IMR-90 (cell line): ENCODE results near the gene ALOX12B. TPM values are rescaled to one million over a fixed set of nuclear protein-coding genes. Genes with fewer than 3 reads are reported as not detected.

Experiments
- ATAC-seq: fragments of 200-7000 bp; cut with Tn5 transposase; 2 replicates; pipeline ENCODE4 v1.9.1; 2020; ENCODE audit warnings: low read depth, mild to moderate bottlenecking, moderate library complexity
- BruUV-seq: library from RNA; stranded (reverse); fragments of 400-500 nt; replicated peaks from 2 replicates; lab custom pipeline; 2021; lab: Mats Ljungman, UMichigan
- CTCF ChIA-PET: fragments of 300-600 bp; formaldehyde crosslinking; extraction: SDS; loops from one replicate; lab custom pipeline; 2021; ENCODE audit warnings: antibody characterized with exemption; lab: Yijun Ruan, JAX
- POLR2A ChIA-PET: fragments of 300-600 bp; sonication (Branson Sonifier 250); formaldehyde crosslinking; loops from one replicate; lab custom pipeline; 2022; ENCODE audit warnings: antibody characterized with exemption; ENCODE audit not compliant: unreplicated experiment; lab: Charles Lee
- DNase-seq: peaks from one replicate; pipeline ENCODE4 v3.0.0; 2013
- H2AFZ ChIP-seq: replicated peaks from 2 replicates; pipeline ENCODE3; 2013; ENCODE audit warnings: low read length, mild to moderate bottlenecking; ENCODE audit not compliant: poor library complexity
- H2AK5ac ChIP-seq: 2 replicates; pipeline ENCODE4 v1.6.1; 2013; ENCODE audit warnings: low read depth, low read length, inconsistent platforms
- H2AK9ac ChIP-seq: replicated peaks from 2 replicates; pipeline ENCODE3; 2013; ENCODE audit warnings: mild to moderate bottlenecking, low read depth, low read length, moderate library complexity; ENCODE audit not compliant: poor library complexity
- H2BK120ac ChIP-seq: 2 replicates; pipeline ENCODE4 v1.6.1; 2013; ENCODE audit warnings: low read depth, low read length, inconsistent platforms
- H2BK15ac ChIP-seq: 3 replicates; pipeline ENCODE4 v1.6.1; 2013; ENCODE audit warnings: low read depth, low read length, inconsistent platforms
- H2BK20ac ChIP-seq: 2 replicates; pipeline ENCODE4 v1.6.1; 2013; ENCODE audit warnings: low read depth, mild to moderate bottlenecking, inconsistent platforms, low read length, moderate library complexity
- H2BK5ac ChIP-seq: 2 replicates; pipeline ENCODE4 v1.6.1; 2013; ENCODE audit warnings: mild to moderate bottlenecking, low read depth, low read length, inconsistent platforms; ENCODE audit not compliant: poor library complexity, severe bottlenecking
- H3K14ac ChIP-seq: replicated peaks from 2 replicates; pipeline ENCODE4 v1.6.1; 2013; ENCODE audit warnings: low read depth, low read length, inconsistent platforms
- H3K18ac ChIP-seq: 2 replicates; pipeline ENCODE4 v1.6.1; 2013; ENCODE audit warnings: low read depth, low read length, control low read depth
- H3K23ac ChIP-seq: 2 replicates; pipeline ENCODE4 v1.6.1; 2013; ENCODE audit warnings: low read depth, low read length, inconsistent platforms
- H3K27ac ChIP-seq: 2 replicates; pipeline ENCODE4 v1.5.1; 2013; ENCODE audit warnings: mild to moderate bottlenecking, control low read depth, low read length; ENCODE audit not compliant: insufficient read depth
- H3K27me3 ChIP-seq: 2 replicates; pipeline ENCODE4 v1.6.1; 2013; ENCODE audit warnings: low read length; ENCODE audit not compliant: control insufficient read depth, insufficient read depth
- H3K36me3 ChIP-seq: 2 replicates; pipeline ENCODE4 v1.6.1; 2013; ENCODE audit warnings: low read length, mixed read lengths; ENCODE audit not compliant: control insufficient read depth, insufficient read depth
- H3K4ac ChIP-seq: 2 replicates; pipeline ENCODE4 v1.6.1; 2013; ENCODE audit warnings: low read depth, low read length, inconsistent platforms
- H3K4me1 ChIP-seq: 2 replicates; pipeline ENCODE4 v1.6.1; 2013; ENCODE audit warnings: low read length, mixed read lengths; ENCODE audit not compliant: control insufficient read depth, insufficient read depth
- H3K4me2 ChIP-seq: 2 replicates; pipeline ENCODE4 v1.6.1; 2013; ENCODE audit warnings: low read depth, mild to moderate bottlenecking, control low read depth, low read length, moderate library complexity
- H3K4me3 ChIP-seq: 2 replicates; pipeline ENCODE4 v1.5.1; 2013; ENCODE audit warnings: low read depth, mild to moderate bottlenecking, control low read depth, low read length, moderate library complexity; ENCODE audit not compliant: insufficient read depth
- H3K56ac ChIP-seq: 2 replicates; pipeline ENCODE4 v1.6.1; 2013; ENCODE audit warnings: low read length, inconsistent platforms; ENCODE audit not compliant: insufficient read depth; ENCODE audit errors: extremely low read depth
- H3K79me1 ChIP-seq, 2 experiments: 2 replicates each; pipeline ENCODE4 v1.6.1; 2013; ENCODE audit warnings: low read length in 2 of 2, inconsistent platforms in 1 of 2, low read depth in 1 of 2
- H3K9ac ChIP-seq: 2 replicates; pipeline ENCODE4 v1.6.1; 2013; ENCODE audit warnings: low read depth, low read length, control low read depth
- H3K9me1 ChIP-seq: 2 replicates; pipeline ENCODE4 v1.6.1; 2013; ENCODE audit warnings: low read length, inconsistent platforms; ENCODE audit not compliant: insufficient read depth
- H3K9me3 ChIP-seq: 2 replicates; pipeline ENCODE4 v1.6.1; 2013; ENCODE audit warnings: low read length; ENCODE audit not compliant: control insufficient read depth, insufficient read depth
- H4K20me1 ChIP-seq: 2 replicates; pipeline ENCODE4 v1.6.1; 2013; ENCODE audit warnings: low read length, inconsistent platforms; ENCODE audit not compliant: insufficient read depth
- H4K5ac ChIP-seq: 2 replicates; pipeline ENCODE4 v1.6.1; 2013; ENCODE audit warnings: mild to moderate bottlenecking, low read depth, low read length, control low read depth
- H4K8ac ChIP-seq, 2 experiments: 2 replicates each; pipeline ENCODE4 v1.6.1; 2013; ENCODE audit warnings: low read depth in 2 of 2, low read length in 2 of 2, control low read depth in 1 of 2, inconsistent platforms in 1 of 2
- H4K91ac ChIP-seq: 2 replicates; pipeline ENCODE4 v1.6.1; 2013; ENCODE audit warnings: low read depth, low read length, inconsistent platforms; ENCODE audit not compliant: insufficient read depth
- BHLHE40 ChIP-seq: fragments of 150-350 bp; IDR thresholded peaks from 2 replicates; pipeline ENCODE4 v1.6.1; 2016; ENCODE audit warnings: mild to moderate bottlenecking, low read depth, low read length
- FOS ChIP-seq: fragments of 150-350 bp; IDR thresholded peaks from 2 replicates; pipeline ENCODE4 v1.6.1; 2016; ENCODE audit warnings: low read depth, low read length
- MAFK ChIP-seq: IDR thresholded peaks from 2 replicates; pipeline ENCODE4 v1.6.1; 2012; ENCODE audit warnings: low read depth, low read length, improper control_type of control experiment
- NFE2L2 ChIP-seq: fragments of 150-350 bp; IDR thresholded peaks from 2 replicates; pipeline ENCODE4 v1.6.1; 2016; ENCODE audit warnings: low read depth, mild to moderate bottlenecking, low read length
- WGBS, 2 experiments: methylation state at CpG; one replicate each; pipeline versions ENCODE4 v1.1.5 to v1.1.7; 2013; ENCODE audit warnings: missing lambda C conversion rate in 2 of 2; ENCODE audit not compliant: insufficient read length in 1 of 2; ENCODE audit errors: extremely low coverage in 2 of 2; 5-methylcytosine and 5-hydroxymethylcytosine counted together
- dilution Hi-C: fragments of 300-500 bp; cut with HindIII; formaldehyde crosslinking; loops from one replicate; pipeline ENCODE4 v1.14.3; 2018; ENCODE audit warnings: low sequenced_read_pairs; ENCODE audit not compliant: unreplicated experiment
- in situ Hi-C: fragments of 300-500 bp; cut with MboI; formaldehyde crosslinking; loops from 3 replicates; pipeline ENCODE4 v1.14.3; 2019; ENCODE audit warnings: low sequenced_read_pairs, inconsistent platforms, mixed read lengths
- intact Hi-C: fragments of 100-400 bp; cut with micrococcal nuclease; formaldehyde crosslinking; loops from 2 replicates; pipeline ENCODE4 v1.10.0; 2022
- polyA plus RNA-seq, 3 experiments: library from polyadenylated mRNA; depleted of rRNA; stranded (reverse); fragments of >200 nt; gene quantifications; 2 replicates each; pipeline ENCODE4 v1.2.3, GENCODE V29; 2012; ENCODE audit warnings: low replicate concordance in 1 of 3
- total RNA-seq: library from RNA; depleted of rRNA; stranded (reverse); fragments of >200 nt; gene quantifications from 2 replicates; pipeline ENCODE4 v1.2.3, GENCODE V29; 2012
- TF ChIP-seq, protein P1 (sequence below): fragments of 150-350 bp; IDR thresholded peaks from 2 replicates; pipeline ENCODE4 v1.6.1; 2016; ENCODE audit warnings: low read depth, mild to moderate bottlenecking, low read length, moderate library complexity, borderline replicate concordance
- TF ChIP-seq, protein P2 (sequence below): fragments of 150-350 bp; IDR thresholded peaks from 2 replicates; pipeline ENCODE4 v1.6.1; 2017; ENCODE audit warnings: mild to moderate bottlenecking, antibody characterized with exemption, low read length, low read depth

Gene ALOX12B
- total and polyA plus RNA-seq, 2 of the 4 experiments (the other 2 are of a cell fraction): not detected

DNA sequence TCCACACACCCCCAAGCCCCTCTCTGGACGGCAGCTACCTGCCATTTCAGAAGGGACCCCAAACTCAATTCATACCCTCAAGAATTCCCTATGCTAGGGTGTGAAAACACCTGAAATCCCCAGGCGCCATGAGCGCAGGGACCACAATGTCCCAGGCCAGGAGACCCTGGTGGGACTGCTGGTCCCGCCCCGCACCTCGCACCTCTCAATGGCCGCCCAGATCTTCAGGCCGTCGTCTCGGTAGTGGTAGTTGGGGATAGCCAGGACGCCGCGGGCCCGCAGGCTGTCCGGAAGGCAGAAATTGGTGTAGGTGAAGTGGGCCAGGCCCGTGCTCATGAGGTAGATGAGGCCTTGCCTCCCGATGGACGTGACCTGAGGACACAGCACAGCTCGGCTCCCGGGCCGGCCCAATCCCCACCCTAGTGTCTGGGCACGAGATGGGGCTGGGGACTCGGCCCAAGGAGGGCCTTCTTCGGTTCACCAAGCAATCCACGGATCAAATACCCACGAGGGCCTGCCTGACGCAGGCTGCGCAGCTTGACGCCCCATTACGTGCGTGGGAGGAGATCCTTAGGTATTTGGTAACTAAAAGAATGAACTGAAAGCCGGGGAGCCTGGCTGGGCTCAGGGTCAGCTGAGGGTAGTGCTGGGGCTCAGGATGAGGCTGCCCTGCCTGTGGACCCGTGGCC is 21.6 kb upstream of the ALOX12B start:
- no peak overlapping the region for H2BK15ac ChIP-seq
- no peak overlapping the region for H2BK5ac ChIP-seq
- in situ Hi-C loops (no loop called here), intact Hi-C loops (no loop called here), dilution Hi-C loops (loop anchor here (25.0 kb wide), 1 partner anchor 128 kb away; the partner anchor contains the start of genes CTC1 and PFAS)
- no peak overlapping the region for H3K14ac ChIP-seq
- H3K4me2 ChIP-seq: no peak overlapping the region
- WGBS, 2 experiments: 75% methylated on average over 12 of the region's 33 CpGs; no CpG with 5 or more reads in 1 of the 2 experiments
- no peaks in the 10 kb centered on the region for H3K36me3 ChIP-seq
- H2AFZ ChIP-seq: peak overlapping the region; percentile 51
- no peaks in the 10 kb centered on the region for H3K9me3 ChIP-seq
- H3K23ac ChIP-seq: no peak overlapping the region
- no peak overlapping the region for H3K18ac ChIP-seq
- no peak overlapping the region for H2BK120ac ChIP-seq
- H4K20me1 ChIP-seq: no peaks in the 10 kb centered on the region
- ATAC-seq (no peak), DNase-seq (no peak)
- no peak overlapping the region for H3K4me3 ChIP-seq
- peaks cover 64% of the 10 kb centered on the region for H3K27me3 ChIP-seq
- H3K27ac ChIP-seq: no peak overlapping the region
- peaks cover 2% of the 10 kb centered on the region; the same call in 1 of the 2 replicates for H3K4me1 ChIP-seq
- ChIA-PET CTCF (no interaction called here), POLR2A (no interaction called here)
- H4K91ac ChIP-seq: no peak overlapping the region
- H4K5ac ChIP-seq: no peak overlapping the region
- no peaks in the 10 kb centered on the region for H3K79me1 ChIP-seq
- no peak overlapping the region for H3K4ac ChIP-seq
- H4K8ac ChIP-seq: no peak overlapping the region
- H2BK20ac ChIP-seq: no peak overlapping the region
- no peak overlapping the region for H2AK5ac ChIP-seq
- no peaks in the 10 kb centered on the region for H3K9me1 ChIP-seq
- no TSS peak for BruUV-seq
- no peak overlapping the region for H2AK9ac ChIP-seq
- TF ChIP-seq BHLHE40: no peak
- TF ChIP-seq MAFK: no peak
- TF ChIP-seq, protein P1, sequence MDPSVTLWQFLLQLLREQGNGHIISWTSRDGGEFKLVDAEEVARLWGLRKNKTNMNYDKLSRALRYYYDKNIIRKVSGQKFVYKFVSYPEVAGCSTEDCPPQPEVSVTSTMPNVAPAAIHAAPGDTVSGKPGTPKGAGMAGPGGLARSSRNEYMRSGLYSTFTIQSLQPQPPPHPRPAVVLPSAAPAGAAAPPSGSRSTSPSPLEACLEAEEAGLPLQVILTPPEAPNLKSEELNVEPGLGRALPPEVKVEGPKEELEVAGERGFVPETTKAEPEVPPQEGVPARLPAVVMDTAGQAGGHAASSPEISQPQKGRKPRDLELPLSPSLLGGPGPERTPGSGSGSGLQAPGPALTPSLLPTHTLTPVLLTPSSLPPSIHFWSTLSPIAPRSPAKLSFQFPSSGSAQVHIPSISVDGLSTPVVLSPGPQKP: no peak
- TF ChIP-seq, protein P2, sequence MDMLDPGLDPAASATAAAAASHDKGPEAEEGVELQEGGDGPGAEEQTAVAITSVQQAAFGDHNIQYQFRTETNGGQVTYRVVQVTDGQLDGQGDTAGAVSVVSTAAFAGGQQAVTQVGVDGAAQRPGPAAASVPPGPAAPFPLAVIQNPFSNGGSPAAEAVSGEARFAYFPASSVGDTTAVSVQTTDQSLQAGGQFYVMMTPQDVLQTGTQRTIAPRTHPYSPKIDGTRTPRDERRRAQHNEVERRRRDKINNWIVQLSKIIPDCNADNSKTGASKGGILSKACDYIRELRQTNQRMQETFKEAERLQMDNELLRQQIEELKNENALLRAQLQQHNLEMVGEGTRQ: no peak
- TF ChIP-seq NFE2L2: no peak
- TF ChIP-seq FOS: no peak
- no peak overlapping the region for H3K9ac ChIP-seq
- H3K56ac ChIP-seq: no peak overlapping the region
